ENCODE measurements around the gene NKAIN2. TPM values are rescaled to one million over a fixed set of nuclear protein-coding genes. Genes with fewer than 3 reads are reported as not detected.

Gene NKAIN2
- total and polyA plus RNA-seq, 2 donors (not counting 3 experiments of a cell fraction or from before 2014, with no cell fraction given), result 0.03 TPM; not detected in 1

DNA sequence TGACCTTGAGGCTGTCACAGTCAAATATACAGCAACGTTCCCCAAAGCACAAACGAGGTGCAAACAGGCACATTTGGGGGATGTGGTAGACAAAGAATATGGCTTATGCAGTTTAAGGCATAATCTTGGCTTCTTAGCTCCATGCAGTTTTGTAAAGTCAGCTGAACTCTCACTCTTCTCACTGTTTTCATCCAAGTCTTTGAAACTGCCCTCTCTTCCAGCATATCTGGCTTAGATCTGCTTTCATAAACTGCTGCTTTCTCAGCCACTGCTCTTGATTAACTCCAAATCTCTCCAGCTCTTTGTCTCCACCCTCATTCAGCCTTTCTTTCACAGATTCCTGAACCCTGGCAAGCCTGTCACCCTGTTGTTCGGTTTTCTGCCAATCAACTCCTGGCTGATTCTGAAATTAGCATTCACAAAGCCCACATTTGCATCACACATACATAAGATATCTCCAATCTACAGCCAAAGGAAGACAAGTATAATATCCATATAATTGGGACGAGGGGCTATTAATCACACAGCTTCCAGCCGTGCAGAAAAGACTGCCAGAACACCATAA lies 857.5 kb downstream of the NKAIN2 start:
- H3K36me3 ChIP-seq (ENCODE audit: control insufficient read depth in 2 of 2, extremely low read depth in 1 of 2, insufficient read depth in 2 of 2, low read length in 2 of 2), result no peaks in the 10 kb centered on the region
- no peak for TF ChIP-seq FOS (IDR thresholded peaks at IDR 0.05; ENCODE audit: borderline replicate concordance, insufficient read depth, low read length)
- no peak for TF ChIP-seq MYC (IDR thresholded peaks at IDR 0.05; ENCODE audit: low read depth, low read length)
- TF ChIP-seq, protein P1, sequence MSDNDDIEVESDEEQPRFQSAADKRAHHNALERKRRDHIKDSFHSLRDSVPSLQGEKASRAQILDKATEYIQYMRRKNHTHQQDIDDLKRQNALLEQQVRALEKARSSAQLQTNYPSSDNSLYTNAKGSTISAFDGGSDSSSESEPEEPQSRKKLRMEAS (IDR thresholded peaks at IDR 0.05; ENCODE audit: insufficient read depth, insufficient read length), result no peak
- TF ChIP-seq, protein P2, sequence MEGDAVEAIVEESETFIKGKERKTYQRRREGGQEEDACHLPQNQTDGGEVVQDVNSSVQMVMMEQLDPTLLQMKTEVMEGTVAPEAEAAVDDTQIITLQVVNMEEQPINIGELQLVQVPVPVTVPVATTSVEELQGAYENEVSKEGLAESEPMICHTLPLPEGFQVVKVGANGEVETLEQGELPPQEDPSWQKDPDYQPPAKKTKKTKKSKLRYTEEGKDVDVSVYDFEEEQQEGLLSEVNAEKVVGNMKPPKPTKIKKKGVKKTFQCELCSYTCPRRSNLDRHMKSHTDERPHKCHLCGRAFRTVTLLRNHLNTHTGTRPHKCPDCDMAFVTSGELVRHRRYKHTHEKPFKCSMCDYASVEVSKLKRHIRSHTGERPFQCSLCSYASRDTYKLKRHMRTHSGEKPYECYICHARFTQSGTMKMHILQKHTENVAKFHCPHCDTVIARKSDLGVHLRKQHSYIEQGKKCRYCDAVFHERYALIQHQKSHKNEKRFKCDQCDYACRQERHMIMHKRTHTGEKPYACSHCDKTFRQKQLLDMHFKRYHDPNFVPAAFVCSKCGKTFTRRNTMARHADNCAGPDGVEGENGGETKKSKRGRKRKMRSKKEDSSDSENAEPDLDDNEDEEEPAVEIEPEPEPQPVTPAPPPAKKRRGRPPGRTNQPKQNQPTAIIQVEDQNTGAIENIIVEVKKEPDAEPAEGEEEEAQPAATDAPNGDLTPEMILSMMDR (IDR thresholded peaks at IDR 0.05; ENCODE audit: extremely low read depth in 1 of 2, insufficient read depth in 1 of 2, low read depth in 1 of 2, low read length in 2 of 2), result no peak
- TF ChIP-seq JUN (IDR thresholded peaks at IDR 0.05; ENCODE audit: borderline replicate concordance, insufficient read depth, insufficient read length, low read depth), result no peak
- TF ChIP-seq GATA2 (IDR thresholded peaks at IDR 0.05; ENCODE audit: insufficient read depth, insufficient read length, low read depth, low read length), result no peak
- no peak for TF ChIP-seq EZH2 (IDR thresholded peaks at IDR 0.05; ENCODE audit: borderline replicate concordance, low read depth, low read length, severe bottlenecking)
- no peak for TF ChIP-seq POLR2AphosphoS5 (IDR thresholded peaks at IDR 0.05; ENCODE audit: insufficient read depth, low read depth, low read length)
- TF ChIP-seq POLR2A (IDR thresholded peaks at IDR 0.05; ENCODE audit: low read depth, low read length), result no peak
- CTCF ChIA-PET, result interaction anchor here (0.6 to 1.3 kb wide), 2 partner anchors 859 to 1209 kb away, joined by 3 read pairs; no protein-coding TSS in a partner anchor
- H3K4me1 ChIP-seq (ENCODE audit: control insufficient read depth, extremely low read depth, insufficient read depth, low read length), result no peaks in the 10 kb centered on the region
- DNase-seq (ENCODE audit: low read depth, low spot score), result no peak
- no peaks in the 10 kb centered on the region for H4K20me1 ChIP-seq (replicated peaks; ENCODE audit: control insufficient read depth, extremely low read depth, insufficient read depth, low read length)
- dilution Hi-C loops (cut with MboI; ENCODE audit: extremely low pct_ligation_motif_present, low sequenced_read_pairs), result no loop called here
- POLR2A ChIA-PET, result no interaction called here
- no peaks in the 10 kb centered on the region for H3K79me2 ChIP-seq (ENCODE audit: control insufficient read depth, insufficient read depth, low read length)
- no peaks in the 10 kb centered on the region for H3K9me3 ChIP-seq (replicated peaks; ENCODE audit: control insufficient read depth, insufficient read depth, low read length)
- no peaks in the 10 kb centered on the region for H3K9me1 ChIP-seq (replicated peaks; ENCODE audit: control insufficient read depth, extremely low read depth, insufficient read depth, low read length)
- no peak overlapping the region for H3K4me3 ChIP-seq (replicated peaks in 1 of 3; ENCODE audit: insufficient read depth in 1 of 3, low read depth in 1 of 3, low read length in 3 of 3)
- no peak for FAIRE-seq
- H3K4me2 ChIP-seq (ENCODE audit: insufficient read depth, low read length), result no peak overlapping the region
- no peak overlapping the region for H3K27ac ChIP-seq (ENCODE audit: insufficient read depth, low read depth, low read length)
- H3K27me3 ChIP-seq (ENCODE audit: control insufficient read depth in 2 of 2, insufficient read depth in 2 of 2, low read length in 2 of 2), result no peaks in the 10 kb centered on the region
- intact Hi-C loops (cut with micrococcal nuclease), result no loop called here
- H3K9ac ChIP-seq (replicated peaks; ENCODE audit: extremely low read depth, insufficient read depth, low read length), result no peak overlapping the region
- BruUV-seq (replicated peaks), result no TSS peak
- no peak overlapping the region for H2AFZ ChIP-seq (ENCODE audit: low read depth, low read length)
